ENCODE measurements around the gene PAGR1.
"Not testable (repeated sequence)": the region's sequence is repeated elsewhere in the genome, so short reads cannot be mapped to it uniquely, and the experiment has no call there.

The PAGR1 gene

GRCh38 chr16:29793153-29793552 is 22.8 kb upstream of the PAGR1 start:
- not testable (repeated sequence) for DNase-seq

- DNase-seq: no peak
These were observed 21.7 kb upstream of the PAGR1 start for GRCh38 chr16:29794231-29794710.

- DNase-seq: no peak
These were observed 13.5 kb upstream of the PAGR1 start for GRCh38 chr16:29802416-29802935.

GRCh38 chr16:29804020-29804419 is 11.9 kb upstream of the PAGR1 start:
- DNase-seq: no peak

GRCh38 chr16:29804455-29805231 is 11.3 kb upstream of the PAGR1 start:
- no peak for DNase-seq

GRCh38 chr16:29805232-29806098 is 10.5 kb upstream of the PAGR1 start:
- peak; percentile 98 to 99 for DNase-seq

- no peak for DNase-seq
These were observed 9.8 kb upstream of the PAGR1 start, which contains the start of gene MAZ for GRCh38 chr16:29806099-29806579. Gene MAZ, plus strand, starts transcription at chr16:29806529. Its CDS starts 173 bp downstream, at chr16:29806702.

- DNase-seq: peak in 1 of 2 donors; percentile 50
These were observed 9.1 kb upstream of the PAGR1 start for GRCh38 chr16:29806641-29807425.

- peak; percentile 91 for DNase-seq
These were observed 8.3 kb upstream of the PAGR1 start for GRCh38 chr16:29807426-29808218.

- DNase-seq: peak in 1 of 2 donors; percentile 52
These were observed 7.6 kb upstream of the PAGR1 start for GRCh38 chr16:29808219-29808900.

- no peak for DNase-seq
These were observed 6.8 kb upstream of the PAGR1 start for GRCh38 chr16:29809031-29809747.

GRCh38 chr16:29809850-29810698 is 5.9 kb upstream of the PAGR1 start:
- peak in 1 of 2 donors; percentile 68 for DNase-seq

GRCh38 chr16:29810699-29811169 is 5.2 kb upstream of the PAGR1 start:
- no peak for DNase-seq

GRCh38 chr16:29811170-29811895 is 4.6 kb upstream of the PAGR1 start:
- peak; percentile 82 to 84 for DNase-seq

- peak; percentile 36 to 70 for DNase-seq
These were observed 3.9 kb upstream of the PAGR1 start, which contains the start of gene PRRT2 for GRCh38 chr16:29811896-29812665. Gene PRRT2, plus strand, starts transcription at chr16:29812193. Its CDS starts 862 bp downstream, at chr16:29813055.

- no peak for DNase-seq
These were observed 3.0 kb upstream of the PAGR1 start for GRCh38 chr16:29812754-29813643.

All from CD4-positive, alpha-beta T cell treated with Interferon alpha-2 for 1 hour (primary cell).